Measurements from ENCODE around the gene TM4SF1. TPM values are rescaled to one million over a fixed set of nuclear protein-coding genes. Genes with fewer than 3 reads are reported as not detected.

Gene TM4SF1
- 1,887 and 2,041 TPM in 2 replicates for total RNA-seq

GRCh38 chr3:149377408-149378364, at the start of gene TM4SF1:
Gene TM4SF1 (minus strand): TSS chr3:149377649. CDS start chr3:149377547, 102 bp downstream.

GRCh38 chr3:149333176-149333859, 44.1 kb downstream of the TM4SF1 start, which contains the start of gene TM4SF18:
Gene TM4SF18 (minus strand): TSS chr3:149333636. CDS start chr3:149333382, 254 bp downstream.

Other genes with a start within 250 kb of the TM4SF1 start
- gene HPS3, start 248.0 kb downstream of the TM4SF1 start, total RNA-seq, result 25.9 and 28.7 TPM in 2 replicates
- gene CP, start 155.8 kb downstream of the TM4SF1 start, total RNA-seq, result 17.2 and 63.3 TPM in 2 replicates
- gene TM4SF18, start 44.0 kb downstream of the TM4SF1 start, total RNA-seq, result 2.7 and 3.4 TPM in 2 replicates
- gene TM4SF4, start 97.0 kb upstream of the TM4SF1 start, total RNA-seq, result 1.2 TPM in 1 of 2 replicates, not detected in the other